BJ (cell line): ENCODE measurements around the gene CFAP54. TPM values are rescaled to one million over a fixed set of nuclear protein-coding genes. Genes with fewer than 3 reads are reported as not detected.

Source experiments
- CTCF ChIA-PET: fragments of 350-600 bp; formaldehyde crosslinking; extraction: SDS; loops from one replicate; lab custom pipeline; 2021; ENCODE audit warnings: antibody characterized with exemption, inconsistent platforms; lab: Yijun Ruan, JAX
- POLR2A ChIA-PET: fragments of 300-600 bp; sonication (Branson Sonifier 250); formaldehyde crosslinking; extraction: SDS; loops from one replicate; lab custom pipeline; 2021; ENCODE audit warnings: antibody characterized with exemption; lab: Charles Lee
- DNase-seq: peaks from one replicate; pipeline ENCODE4 v3.0.0-alpha.2; 2011; ENCODE audit warnings: low read depth
- H3K27me3 ChIP-seq: 2 replicates; pipeline ENCODE4 v1.6.0; 2011; ENCODE audit warnings: low read length; ENCODE audit not compliant: control insufficient read depth, insufficient read depth
- H3K36me3 ChIP-seq: 2 replicates; pipeline ENCODE4 v1.5.1; 2011; ENCODE audit warnings: low read length; ENCODE audit not compliant: control insufficient read depth, insufficient read depth
- H3K4me3 ChIP-seq: 2 replicates; pipeline ENCODE4 v1.5.1; 2011; ENCODE audit warnings: low read depth, mild to moderate bottlenecking, control low read depth, low read length
- polyA plus RNA-seq: library from polyadenylated mRNA; depleted of rRNA; stranded (reverse); fragments of >200 nt; gene quantifications from 2 replicates; pipeline ENCODE4 v1.2.3, GENCODE V29; 2011
- TF ChIP-seq, protein P1 (sequence below): IDR thresholded peaks from 2 replicates; pipeline ENCODE4 v1.5.1; 2011; ENCODE audit warnings: low read depth, mild to moderate bottlenecking, control low read depth, inconsistent platforms, low read length, moderate library complexity; ENCODE audit not compliant: insufficient read depth

CFAP54 gene
- polyA plus RNA-seq, 1 experiment: 0.38 TPM

DNA sequence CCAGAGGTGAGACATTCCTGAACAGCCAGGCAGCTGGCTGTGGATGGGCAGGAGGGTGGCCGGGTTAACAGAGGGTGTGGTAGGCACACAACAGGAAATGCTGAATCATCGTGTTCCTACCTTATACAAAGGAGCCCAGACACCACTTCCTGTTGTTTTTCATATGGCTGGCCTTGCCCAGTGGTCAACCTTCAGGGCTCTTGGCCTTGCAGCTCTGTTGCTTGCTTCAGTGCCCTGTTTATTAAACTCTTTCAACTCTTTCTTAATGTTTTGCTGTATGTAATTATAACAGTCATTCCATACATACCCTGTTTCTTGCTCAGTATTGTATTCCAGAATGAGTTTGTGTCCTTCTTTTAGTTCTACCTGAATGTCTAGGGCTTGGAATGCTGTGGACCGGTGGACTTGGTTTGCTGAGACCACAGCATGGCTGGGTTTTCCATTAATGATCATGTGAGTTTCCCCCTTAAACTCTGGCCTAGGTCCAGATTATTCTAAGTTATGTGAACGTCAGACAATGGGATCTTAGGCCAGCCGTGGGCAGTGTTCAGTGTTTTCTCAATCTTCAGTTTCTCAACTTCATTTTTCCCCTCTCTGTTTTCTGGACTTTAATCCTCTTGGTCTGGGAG lies 11.9 kb downstream of the CFAP54 start:
- TF ChIP-seq, protein P1, sequence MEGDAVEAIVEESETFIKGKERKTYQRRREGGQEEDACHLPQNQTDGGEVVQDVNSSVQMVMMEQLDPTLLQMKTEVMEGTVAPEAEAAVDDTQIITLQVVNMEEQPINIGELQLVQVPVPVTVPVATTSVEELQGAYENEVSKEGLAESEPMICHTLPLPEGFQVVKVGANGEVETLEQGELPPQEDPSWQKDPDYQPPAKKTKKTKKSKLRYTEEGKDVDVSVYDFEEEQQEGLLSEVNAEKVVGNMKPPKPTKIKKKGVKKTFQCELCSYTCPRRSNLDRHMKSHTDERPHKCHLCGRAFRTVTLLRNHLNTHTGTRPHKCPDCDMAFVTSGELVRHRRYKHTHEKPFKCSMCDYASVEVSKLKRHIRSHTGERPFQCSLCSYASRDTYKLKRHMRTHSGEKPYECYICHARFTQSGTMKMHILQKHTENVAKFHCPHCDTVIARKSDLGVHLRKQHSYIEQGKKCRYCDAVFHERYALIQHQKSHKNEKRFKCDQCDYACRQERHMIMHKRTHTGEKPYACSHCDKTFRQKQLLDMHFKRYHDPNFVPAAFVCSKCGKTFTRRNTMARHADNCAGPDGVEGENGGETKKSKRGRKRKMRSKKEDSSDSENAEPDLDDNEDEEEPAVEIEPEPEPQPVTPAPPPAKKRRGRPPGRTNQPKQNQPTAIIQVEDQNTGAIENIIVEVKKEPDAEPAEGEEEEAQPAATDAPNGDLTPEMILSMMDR: no peak
- ChIA-PET CTCF (interaction anchor here (1.1 to 2.8 kb wide), 2 partner anchors 12 to 16 kb away, joined by 5 to 11 read pairs; partner anchors contain the start of gene CFAP54), POLR2A (no interaction called here)
- DNase-seq: no peak
- Histone ChIP-seq H3K4me3 (no peak overlapping the region), H3K27me3 (no peaks in the 10 kb centered on the region), H3K36me3 (no peaks in the 10 kb centered on the region)

DNA sequence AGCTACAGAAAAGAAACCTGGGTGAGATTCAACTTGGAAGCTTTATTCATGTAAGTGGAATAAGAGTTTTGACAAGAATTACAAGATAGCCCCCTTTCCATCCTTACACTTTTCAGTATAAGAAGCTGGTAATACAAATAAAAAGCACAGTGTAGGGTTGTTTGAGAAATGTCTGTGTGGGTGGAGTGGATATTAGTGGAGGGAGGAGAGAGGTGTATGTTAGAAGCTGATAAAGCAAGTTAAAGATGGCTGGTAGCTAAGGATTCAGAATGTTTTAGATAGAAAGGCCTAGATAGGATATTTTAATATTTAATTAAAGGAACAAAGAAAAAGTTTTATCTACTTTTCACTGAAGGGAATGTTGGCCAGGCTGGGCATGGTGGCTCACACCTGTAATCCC lies 12.5 kb downstream of the CFAP54 start:
- no peak overlapping the region for H3K4me3 ChIP-seq
- CTCF ChIA-PET: interaction anchor here (1.1 to 2.8 kb wide), 2 partner anchors 12 to 15 kb away, joined by 5 to 11 read pairs; partner anchors contain the start of gene CFAP54
- H3K27me3 ChIP-seq: no peaks in the 10 kb centered on the region
- POLR2A ChIA-PET: no interaction called here
- TF ChIP-seq, protein P1: no peak
- DNase-seq: no peak
- no peaks in the 10 kb centered on the region for H3K36me3 ChIP-seq

GRCh38 chr12:96502477-96502876 lies 13.1 kb downstream of the CFAP54 start:
- Histone ChIP-seq H3K27me3 (no peaks in the 10 kb centered on the region), H3K4me3 (no peak overlapping the region), H3K36me3 (no peaks in the 10 kb centered on the region)
- no peak for DNase-seq
- TF ChIP-seq, protein P1: no peak
- CTCF ChIA-PET: interaction anchor here (2.8 kb wide), 1 partner anchor 13 kb away, joined by 11 read pairs; the partner anchor contains the start of gene CFAP54
- POLR2A ChIA-PET: no interaction called here

DNA sequence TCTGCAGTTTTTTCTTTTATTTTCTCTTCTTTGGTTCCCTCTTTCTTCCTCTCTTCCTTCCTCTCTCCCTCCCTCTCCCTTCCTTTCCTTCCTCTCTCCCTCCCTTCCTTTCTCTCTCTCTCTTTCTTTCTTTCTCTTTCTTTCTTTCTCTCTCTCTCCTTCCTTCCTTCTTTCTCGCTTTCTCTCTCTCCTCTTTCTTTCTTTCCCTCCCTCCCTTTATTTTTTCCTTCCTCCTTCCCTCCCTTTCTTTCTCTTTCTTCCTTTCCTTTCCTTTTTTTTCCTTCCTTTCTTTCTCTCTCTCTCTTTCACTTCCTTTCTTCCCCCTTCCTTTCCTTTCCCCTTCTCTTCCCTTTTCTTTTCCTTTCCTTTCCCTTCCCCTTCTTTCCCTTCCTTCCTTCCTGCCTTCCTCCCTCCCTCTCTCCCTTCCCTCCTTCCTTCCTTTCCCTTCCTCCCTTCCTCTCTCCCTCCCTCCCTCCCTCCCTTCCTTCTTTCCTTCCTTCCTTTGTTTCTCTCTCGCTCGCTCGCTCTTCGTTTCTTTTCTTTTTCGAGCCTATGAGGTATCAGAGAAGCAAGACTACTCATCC lies 13.7 kb downstream of the CFAP54 start:
- POLR2A ChIA-PET: no interaction called here
- no peaks in the 10 kb centered on the region for H3K36me3 ChIP-seq
- CTCF ChIA-PET: interaction anchor here (1.1 to 2.8 kb wide), 3 partner anchors 13 to 288 kb away, joined by 3 to 11 read pairs (median 5); partner anchors contain the start of gene CFAP54
- H3K27me3 ChIP-seq: no peaks in the 10 kb centered on the region
- no peak for DNase-seq
- TF ChIP-seq, protein P1: no peak
- H3K4me3 ChIP-seq: no peak overlapping the region

DNA sequence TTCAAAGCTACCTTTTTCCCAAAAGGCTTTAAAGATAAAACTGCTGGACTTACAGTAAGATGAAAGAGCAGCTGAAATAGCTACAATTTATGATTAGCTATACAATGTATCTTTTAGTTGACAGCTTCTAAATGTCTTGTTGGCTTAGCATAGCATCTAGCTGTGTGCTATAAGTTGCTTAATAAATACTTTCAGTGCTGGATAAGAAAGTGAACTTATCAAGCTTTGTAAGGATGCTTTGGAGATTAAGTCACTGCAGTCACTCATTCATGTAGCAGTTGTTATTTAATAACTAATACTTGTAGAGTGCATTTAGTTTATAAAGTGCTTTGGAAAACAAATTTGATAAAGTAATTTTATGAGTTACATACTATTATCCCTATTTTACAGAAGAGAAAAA lies 14.6 kb downstream of the CFAP54 start:
- ChIA-PET CTCF (interaction anchor here (1.1 kb wide), 2 partner anchors 14 to 289 kb away, joined by 3 to 5 read pairs; partner anchors contain the start of gene CFAP54), POLR2A (no interaction called here)
- no peak overlapping the region for H3K4me3 ChIP-seq
- no peak for DNase-seq
- TF ChIP-seq, protein P1: no peak
- H3K36me3 ChIP-seq: no peaks in the 10 kb centered on the region
- no peaks in the 10 kb centered on the region for H3K27me3 ChIP-seq
